ENCODE measurements around the gene MT1M.
"Not testable (repeated sequence)": the region's sequence is repeated elsewhere in the genome, so short reads cannot be mapped to it uniquely, and the experiment has no call there.

Gene MT1M

GRCh38 chr16:56632156-56632847, at the start of gene MT1M:
Gene MT1M, plus strand, starts transcription at chr16:56632659. Its CDS starts 73 bp downstream, at chr16:56632732.
- DNase-seq (ENCODE audit: low read depth in 1 of 2, low spot score in 1 of 2) = no peak

- not testable (repeated sequence) for DNase-seq (ENCODE audit: low read depth in 1 of 2, low spot score in 1 of 2)
Measured at GRCh38 chr16:56582911-56583310, 49.5 kb upstream of the MT1M start.

- no peak for DNase-seq (ENCODE audit: low read depth in 1 of 2, low spot score in 1 of 2)
Measured at GRCh38 chr16:56583351-56584168, 48.9 kb upstream of the MT1M start.

GRCh38 chr16:56584276-56584675, 48.2 kb upstream of the MT1M start:
- DNase-seq (ENCODE audit: low read depth in 1 of 2, low spot score in 1 of 2) = no peak

GRCh38 chr16:56588781-56589140, 43.7 kb upstream of the MT1M start:
- DNase-seq (ENCODE audit: low read depth in 1 of 2, low spot score in 1 of 2) = no peak

- DNase-seq (ENCODE audit: low read depth in 1 of 2, low spot score in 1 of 2) = no peak
Measured at GRCh38 chr16:56589141-56590039, 43.1 kb upstream of the MT1M start, which contains the start of gene MT3. Gene MT3, plus strand, starts transcription at chr16:56589528. Its CDS starts 63 bp downstream, at chr16:56589591.

GRCh38 chr16:56591377-56592060, 40.9 kb upstream of the MT1M start:
- DNase-seq (ENCODE audit: low read depth in 1 of 2, low spot score in 1 of 2) = no peak

GRCh38 chr16:56593573-56594291, 38.7 kb upstream of the MT1M start:
- no peak for DNase-seq (ENCODE audit: low read depth in 1 of 2, low spot score in 1 of 2)

- no peak for DNase-seq (ENCODE audit: low read depth in 1 of 2, low spot score in 1 of 2)
Measured at GRCh38 chr16:56594292-56594619, 38.2 kb upstream of the MT1M start.

GRCh38 chr16:56600398-56600999, 32.0 kb upstream of the MT1M start:
- no peak for DNase-seq (ENCODE audit: low read depth in 1 of 2, low spot score in 1 of 2)

- DNase-seq (ENCODE audit: low read depth in 1 of 2, low spot score in 1 of 2) = no peak
Measured at GRCh38 chr16:56601325-56601724, 31.1 kb upstream of the MT1M start.

- no peak for DNase-seq (ENCODE audit: low read depth in 1 of 2, low spot score in 1 of 2)
Measured at GRCh38 chr16:56603589-56603988, 28.9 kb upstream of the MT1M start.

- DNase-seq (ENCODE audit: low read depth in 1 of 2, low spot score in 1 of 2) = no peak
Measured at GRCh38 chr16:56604966-56605365, 27.5 kb upstream of the MT1M start.

- DNase-seq (ENCODE audit: low read depth in 1 of 2, low spot score in 1 of 2) = no peak
Measured at GRCh38 chr16:56605475-56605874, 27.0 kb upstream of the MT1M start.

GRCh38 chr16:56606071-56606475, 26.4 kb upstream of the MT1M start:
- no peak for DNase-seq (ENCODE audit: low read depth in 1 of 2, low spot score in 1 of 2)

GRCh38 chr16:56606476-56607108, 25.9 kb upstream of the MT1M start:
- DNase-seq (ENCODE audit: low read depth in 1 of 2, low spot score in 1 of 2) = no peak

- no peak for DNase-seq (ENCODE audit: low read depth in 1 of 2, low spot score in 1 of 2)
Measured at GRCh38 chr16:56607109-56607618, 25.3 kb upstream of the MT1M start.

- DNase-seq (ENCODE audit: low read depth in 1 of 2, low spot score in 1 of 2) = no peak
Measured at GRCh38 chr16:56607675-56608042, 24.8 kb upstream of the MT1M start.

Measured in activated CD4-positive, alpha-beta T cell treated with anti-CD3 and anti-CD28 coated beads, Interleukin-2, amount 50 U/mL, for 24 hours (primary cell).